ENCODE results near the gene SKAP1. TPM values are rescaled to one million over a fixed set of nuclear protein-coding genes. Genes with fewer than 3 reads are reported as not detected.

SKAP1 gene
- total RNA-seq, 4 donors from 2014 or later, result 0.93 to 1.9 (median 1.1) TPM; not detected in 1

DNA sequence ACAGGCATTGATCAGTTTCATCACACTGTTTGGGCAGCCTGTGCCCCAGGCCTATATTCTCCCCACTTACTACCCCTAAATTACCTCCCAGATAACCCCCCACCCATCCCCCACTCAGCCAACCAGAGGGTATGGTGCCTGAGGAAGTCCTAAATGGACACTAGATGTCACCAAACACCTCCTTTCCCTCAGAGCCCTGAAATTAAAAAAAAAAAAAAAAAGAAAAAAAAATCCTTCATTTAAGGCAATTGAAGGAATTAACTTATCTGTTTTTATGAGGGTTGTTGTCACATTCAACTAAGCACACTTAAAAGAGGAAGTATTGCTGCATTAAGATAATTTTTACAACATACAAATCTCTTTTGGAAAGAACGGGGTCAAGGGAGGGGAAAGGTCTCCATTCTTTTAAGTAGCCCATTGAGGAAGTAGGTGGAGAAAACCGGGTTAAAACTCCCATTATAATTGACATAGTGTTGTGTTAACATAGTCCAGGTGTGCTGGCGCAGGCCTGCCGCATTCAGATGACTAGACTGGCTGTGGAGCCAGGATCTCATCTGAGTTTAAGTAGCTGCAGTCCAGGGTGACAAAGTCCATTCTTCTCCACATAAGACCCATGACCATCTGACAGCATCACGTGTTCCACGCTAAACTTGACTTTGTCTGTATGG, 276.2 kb downstream of the SKAP1 start:
- no peak for ATAC-seq (ENCODE audit: low FRiP score)
- no peak for TF ChIP-seq CTCF (IDR thresholded peaks at IDR 0.05)
- no peak for DNase-seq (ENCODE audit: low spot score)

DNA sequence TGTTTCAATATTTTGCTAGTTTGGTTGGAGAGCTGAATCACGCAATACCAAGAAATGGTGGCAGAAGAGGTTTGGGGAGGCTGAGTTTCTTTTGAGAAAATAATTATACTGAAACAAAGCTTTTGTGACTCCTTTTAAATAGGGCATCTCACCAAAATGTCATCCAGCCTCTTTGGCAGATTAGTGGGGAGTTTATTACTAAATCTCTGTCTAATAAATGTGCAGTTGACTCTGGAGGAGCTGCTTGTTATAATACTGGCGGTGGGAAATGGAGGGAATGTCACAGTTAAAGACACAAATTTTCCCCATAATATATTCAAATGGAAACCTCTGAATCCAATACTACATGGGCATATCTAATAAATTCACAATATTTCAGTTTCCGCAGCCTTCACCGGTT, 277.7 kb downstream of the SKAP1 start:
- ATAC-seq (ENCODE audit: low FRiP score) (no peak), DNase-seq (ENCODE audit: low spot score) (no peak)
- TF ChIP-seq CTCF (IDR thresholded peaks at IDR 0.05), result no peak

DNA sequence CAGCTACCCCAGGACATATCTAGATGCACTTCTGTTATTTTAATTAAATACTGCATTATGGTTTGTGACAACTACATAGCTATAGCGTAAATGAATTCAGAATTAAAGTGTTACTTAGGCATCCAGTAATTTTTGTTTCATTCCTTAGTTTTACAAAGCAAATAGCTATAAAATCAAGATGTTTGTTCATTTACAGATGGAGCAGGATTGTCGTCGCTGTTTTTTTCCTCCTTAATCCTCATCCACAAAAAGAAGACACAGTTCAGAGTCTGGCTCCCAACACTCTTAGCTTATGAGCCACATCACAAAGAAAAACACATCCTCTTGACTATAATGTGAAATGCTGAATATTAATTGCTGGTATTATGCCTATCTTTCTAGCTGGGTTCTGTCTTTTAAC, 278.8 kb downstream of the SKAP1 start:
- no peak for DNase-seq (ENCODE audit: low spot score)
- TF ChIP-seq CTCF (IDR thresholded peaks at IDR 0.05), result no peak
- ATAC-seq (ENCODE audit: low FRiP score), result no peak

GRCh38 chr17:48150597-48151001, 279.4 kb downstream of the SKAP1 start:
- ATAC-seq (ENCODE audit: low FRiP score) (no peak), DNase-seq (ENCODE audit: low spot score) (no peak)
- TF ChIP-seq CTCF (IDR thresholded peaks at IDR 0.05), result no peak

DNA sequence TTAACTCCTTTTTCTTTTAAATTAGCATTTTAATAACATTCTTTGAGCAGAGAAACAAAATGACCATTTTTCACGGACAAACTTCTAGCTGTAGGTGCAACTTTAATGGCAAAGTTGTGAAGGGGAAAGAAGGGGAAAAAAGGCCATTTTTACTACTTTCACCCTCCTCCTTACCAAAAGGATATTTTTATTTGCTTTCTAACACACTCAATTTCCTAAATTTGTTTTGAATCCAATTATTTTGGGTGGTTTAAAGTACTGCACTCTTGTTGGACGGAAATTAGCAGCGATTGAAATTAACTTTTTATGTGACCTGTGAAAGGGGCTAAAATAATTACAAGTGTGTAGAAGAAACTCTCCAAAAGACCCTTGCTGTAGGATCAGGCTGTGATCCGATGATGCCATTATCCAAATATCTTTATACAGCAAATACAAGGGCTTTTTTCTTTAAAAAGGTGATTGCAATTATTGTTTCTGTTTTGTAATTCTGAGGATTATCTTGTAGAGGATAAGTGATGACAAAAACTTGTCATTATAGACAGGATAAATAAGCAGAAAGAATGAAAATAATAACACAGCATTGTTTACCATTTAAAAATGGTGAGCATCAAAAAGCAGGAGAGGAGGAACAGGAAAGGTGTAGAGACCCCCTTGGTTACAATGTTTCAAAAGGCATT, 280.1 kb downstream of the SKAP1 start:
- TF ChIP-seq CTCF (IDR thresholded peaks at IDR 0.05), result no peak
- DNase-seq (ENCODE audit: low spot score) (no peak), ATAC-seq (ENCODE audit: low FRiP score) (no peak)

DNA sequence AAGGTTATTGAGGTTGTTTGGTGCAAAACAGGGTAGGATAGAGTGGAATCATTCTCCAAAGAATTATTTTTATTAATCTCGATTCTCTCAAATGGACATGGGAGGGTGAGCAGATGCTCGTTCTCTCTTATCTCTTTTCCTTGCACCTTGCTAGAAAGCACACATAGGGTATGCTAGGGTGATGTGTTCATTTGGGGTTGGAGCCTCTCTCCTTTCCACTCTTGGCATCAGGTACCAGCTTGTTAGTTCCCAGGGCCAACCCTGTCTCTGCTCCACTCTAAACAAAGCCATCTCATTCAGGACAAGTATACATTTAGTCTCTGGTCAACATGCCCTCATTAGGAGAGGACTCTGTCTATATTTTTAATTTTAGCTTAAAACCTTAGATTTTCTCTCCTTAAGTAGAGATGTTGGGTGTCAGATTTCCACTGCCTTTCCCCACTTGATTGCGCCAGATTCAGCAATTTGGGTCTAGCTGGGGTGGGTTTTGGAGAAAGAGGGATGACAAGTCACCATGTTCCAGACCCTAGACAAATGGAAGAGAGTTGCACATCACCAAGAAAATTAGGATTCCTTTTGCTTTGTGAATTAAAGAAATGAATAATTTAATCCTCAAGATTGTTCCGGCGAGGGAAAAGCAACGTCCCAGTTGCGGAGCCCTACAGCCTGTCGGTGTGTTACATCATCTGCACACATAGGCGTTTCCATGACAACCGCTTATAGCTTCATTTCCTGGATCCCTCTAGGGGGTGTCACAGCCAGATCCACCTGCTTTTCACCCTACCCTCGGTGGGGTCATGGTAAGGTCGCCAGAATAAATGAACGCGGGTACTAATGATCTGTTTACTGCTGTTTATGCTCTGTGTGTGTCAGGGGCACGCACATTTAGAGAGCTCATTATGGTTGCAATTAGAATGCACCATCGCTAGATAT, 280.9 kb downstream of the SKAP1 start:
- DNase-seq (ENCODE audit: low spot score) (no peak), ATAC-seq (ENCODE audit: low FRiP score) (no peak)
- TF ChIP-seq CTCF (IDR thresholded peaks at IDR 0.05), result no peak

Data from omental fat pad (tissue), 4 donors.